ENCODE data around the gene KIAA2012. TPM values are rescaled to one million over a fixed set of nuclear protein-coding genes. Genes with fewer than 3 reads are reported as not detected.

KIAA2012 gene
- total and polyA plus RNA-seq, 2 donors (not counting 1 experiment from before 2014, with no cell fraction given), result not detected

- H2AFZ ChIP-seq (ENCODE audit: insufficient read depth, low read depth, low read length, poor library complexity, severe bottlenecking), result no peak overlapping the region
- H3K9me3 Mint-ChIP-seq (ENCODE audit: insufficient read depth), result peaks cover 2% of the 10 kb centered on the region
- no peak overlapping the region for H3K9ac ChIP-seq (ENCODE audit: low read length)
- ChIA-PET CTCF (no interaction called here), POLR2A (no interaction called here)
- no peaks in the 10 kb centered on the region for H3K36me3 ChIP-seq (replicated peaks in 1 of 2; ENCODE audit: control extremely low read depth in 1 of 2, control insufficient read depth in 1 of 2, extremely low read depth in 1 of 2, insufficient read depth in 2 of 2, low read length in 1 of 2)
- no peaks in the 10 kb centered on the region for H3K4me1 ChIP-seq (ENCODE audit: control insufficient read depth in 2 of 2, insufficient read depth in 2 of 2, low read length in 2 of 2)
- H3K4me1 Mint-ChIP-seq, result no peaks in the 10 kb centered on the region
- ATAC-seq (ENCODE audit: low read depth), result no peak
- no peak overlapping the region for H3K27ac Mint-ChIP-seq
- no peak for DNase-seq
- no peak overlapping the region for H3K4me3 ChIP-seq (ENCODE audit: control extremely low read depth in 1 of 5, extremely low read depth in 1 of 5, insufficient read depth in 1 of 5, low read depth in 2 of 5, low read length in 4 of 5)
- no peaks in the 10 kb centered on the region for H4K20me1 ChIP-seq (ENCODE audit: control insufficient read depth, insufficient read depth, low read length, poor library complexity, severe bottlenecking)
- H3K4me2 ChIP-seq (replicated peaks; ENCODE audit: low read depth, low read length, poor library complexity, severe bottlenecking), result no peak overlapping the region
- no peak overlapping the region for H3K27ac ChIP-seq (ENCODE audit: low read length in 2 of 2)
- H3K9me3 ChIP-seq (ENCODE audit: control extremely low read depth in 1 of 3, control insufficient read depth in 2 of 3, insufficient read depth in 1 of 3, low read length in 2 of 3), result no peaks in the 10 kb centered on the region
- intact Hi-C loops (cut with micrococcal nuclease), result no loop called here
- H3K27me3 ChIP-seq (replicated peaks in 1 of 4; ENCODE audit: control extremely low read depth in 1 of 4, control insufficient read depth in 3 of 4, insufficient read depth in 4 of 4, low read length in 3 of 4), result peaks cover 0 to 13% (median 10%) of the 10 kb centered on the region in 4 experiments
- WGBS (ENCODE audit: insufficient coverage), result 100% methylated on average over 1 of the region's 1 CpG
- no peak overlapping the region for H3K4me3 Mint-ChIP-seq
- no peaks in the 10 kb centered on the region for H3K79me2 ChIP-seq (ENCODE audit: control insufficient read depth, insufficient read depth, low read length)
- TF ChIP-seq CTCF (IDR thresholded peaks at IDR 0.05) (no peak), EZH2 (IDR thresholded peaks at IDR 0.05; ENCODE audit: borderline replicate concordance, insufficient read depth, low read depth, low read length, poor library complexity, severe bottlenecking) (no peak)
- peaks cover 52% of the 10 kb centered on the region for H3K27me3 Mint-ChIP-seq
These were observed 23.2 kb upstream of the KIAA2012 start for GRCh38 chr2:202049840-202050239.

GRCh38 chr2:202050652-202051051 lies 22.4 kb upstream of the KIAA2012 start:
- H3K4me3 Mint-ChIP-seq, result no peak overlapping the region
- Histone ChIP-seq H3K4me3 (ENCODE audit: control extremely low read depth in 1 of 5, extremely low read depth in 1 of 5, insufficient read depth in 1 of 5, low read depth in 2 of 5, low read length in 4 of 5) (no peak overlapping the region), H3K9ac (ENCODE audit: low read length) (no peak overlapping the region), H3K36me3 (replicated peaks in 1 of 2; ENCODE audit: control extremely low read depth in 1 of 2, control insufficient read depth in 1 of 2, extremely low read depth in 1 of 2, insufficient read depth in 2 of 2, low read length in 1 of 2) (no peaks in the 10 kb centered on the region), H3K9me3 (ENCODE audit: control extremely low read depth in 1 of 3, control insufficient read depth in 2 of 3, insufficient read depth in 1 of 3, low read length in 2 of 3) (no peaks in the 10 kb centered on the region), H3K4me2 (replicated peaks; ENCODE audit: low read depth, low read length, poor library complexity, severe bottlenecking) (no peak overlapping the region), H4K20me1 (ENCODE audit: control insufficient read depth, insufficient read depth, low read length, poor library complexity, severe bottlenecking) (no peaks in the 10 kb centered on the region), H2AFZ (ENCODE audit: insufficient read depth, low read depth, low read length, poor library complexity, severe bottlenecking) (no peak overlapping the region), H3K27ac (ENCODE audit: low read length in 2 of 2) (no peak overlapping the region), H3K4me1 (ENCODE audit: control insufficient read depth in 2 of 2, insufficient read depth in 2 of 2, low read length in 2 of 2) (no peaks in the 10 kb centered on the region), H3K27me3 (replicated peaks in 1 of 4; ENCODE audit: control extremely low read depth in 1 of 4, control insufficient read depth in 3 of 4, insufficient read depth in 4 of 4, low read length in 3 of 4) (peaks cover 0 to 10% (median 6%) of the 10 kb centered on the region in 4 experiments), H3K79me2 (ENCODE audit: control insufficient read depth, insufficient read depth, low read length) (no peaks in the 10 kb centered on the region)
- ChIA-PET POLR2A (no interaction called here), CTCF (no interaction called here)
- TF ChIP-seq CTCF (IDR thresholded peaks at IDR 0.05), result no peak
- TF ChIP-seq EZH2 (IDR thresholded peaks at IDR 0.05; ENCODE audit: borderline replicate concordance, insufficient read depth, low read depth, low read length, poor library complexity, severe bottlenecking), result no peak
- peaks cover 2% of the 10 kb centered on the region for H3K9me3 Mint-ChIP-seq (ENCODE audit: insufficient read depth)
- ATAC-seq (ENCODE audit: low read depth) (no peak), DNase-seq (no peak)
- intact Hi-C loops (cut with micrococcal nuclease), result no loop called here
- H3K27me3 Mint-ChIP-seq, result peaks cover 51% of the 10 kb centered on the region
- no peak overlapping the region for H3K27ac Mint-ChIP-seq
- no peaks in the 10 kb centered on the region for H3K4me1 Mint-ChIP-seq

Data from B cell (primary cell).